Measurements from ENCODE around the gene DCAF10.
"Not testable (repeated sequence)": the region's sequence is repeated elsewhere in the genome, so short reads cannot be mapped to it uniquely, and the experiment has no call there.

The DCAF10 gene

DNA sequence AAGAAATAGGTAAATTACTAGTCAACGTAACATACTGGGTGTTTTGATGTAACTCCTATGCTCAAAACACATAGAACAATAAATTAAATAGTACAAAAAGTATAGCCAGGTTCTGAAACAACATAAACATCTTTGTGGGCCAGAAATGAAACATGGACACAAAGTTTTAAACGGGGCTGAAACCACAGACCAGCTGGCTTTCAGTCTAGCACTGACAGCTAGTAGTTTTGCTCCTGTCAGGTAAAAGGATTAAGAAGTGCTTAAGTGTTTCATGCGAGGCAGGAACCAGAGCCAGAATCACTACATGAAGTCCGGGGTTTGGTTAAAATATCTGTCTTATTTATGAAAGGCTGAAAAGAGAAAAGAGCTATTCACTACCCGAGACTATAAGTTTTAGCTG is 19.5 kb downstream of the DCAF10 start:
- TF ChIP-seq, protein P1, sequence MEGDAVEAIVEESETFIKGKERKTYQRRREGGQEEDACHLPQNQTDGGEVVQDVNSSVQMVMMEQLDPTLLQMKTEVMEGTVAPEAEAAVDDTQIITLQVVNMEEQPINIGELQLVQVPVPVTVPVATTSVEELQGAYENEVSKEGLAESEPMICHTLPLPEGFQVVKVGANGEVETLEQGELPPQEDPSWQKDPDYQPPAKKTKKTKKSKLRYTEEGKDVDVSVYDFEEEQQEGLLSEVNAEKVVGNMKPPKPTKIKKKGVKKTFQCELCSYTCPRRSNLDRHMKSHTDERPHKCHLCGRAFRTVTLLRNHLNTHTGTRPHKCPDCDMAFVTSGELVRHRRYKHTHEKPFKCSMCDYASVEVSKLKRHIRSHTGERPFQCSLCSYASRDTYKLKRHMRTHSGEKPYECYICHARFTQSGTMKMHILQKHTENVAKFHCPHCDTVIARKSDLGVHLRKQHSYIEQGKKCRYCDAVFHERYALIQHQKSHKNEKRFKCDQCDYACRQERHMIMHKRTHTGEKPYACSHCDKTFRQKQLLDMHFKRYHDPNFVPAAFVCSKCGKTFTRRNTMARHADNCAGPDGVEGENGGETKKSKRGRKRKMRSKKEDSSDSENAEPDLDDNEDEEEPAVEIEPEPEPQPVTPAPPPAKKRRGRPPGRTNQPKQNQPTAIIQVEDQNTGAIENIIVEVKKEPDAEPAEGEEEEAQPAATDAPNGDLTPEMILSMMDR (conservative IDR thresholded peaks at IDR 0.05): no peak
- no peak overlapping the region for H3K27ac ChIP-seq

DNA sequence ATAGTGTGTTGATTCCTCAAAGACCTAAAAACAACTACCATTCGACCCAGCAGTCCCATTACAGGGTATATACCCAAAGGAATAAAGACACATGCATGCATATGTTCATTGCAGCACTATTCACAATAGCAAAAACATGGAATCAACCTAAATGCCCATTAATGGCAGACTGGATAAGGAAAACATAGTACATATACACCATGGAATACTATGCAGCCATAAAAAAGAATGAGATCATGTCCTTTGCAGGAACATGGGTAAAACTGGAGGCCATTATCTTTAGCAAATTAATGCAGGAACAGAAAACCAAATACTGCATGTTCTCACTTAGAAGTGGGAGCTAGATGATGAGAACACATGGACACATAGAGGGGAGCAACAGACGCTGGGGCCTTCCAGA is 24.6 kb downstream of the DCAF10 start:
- H3K27ac ChIP-seq: not testable (repeated sequence)

DNA sequence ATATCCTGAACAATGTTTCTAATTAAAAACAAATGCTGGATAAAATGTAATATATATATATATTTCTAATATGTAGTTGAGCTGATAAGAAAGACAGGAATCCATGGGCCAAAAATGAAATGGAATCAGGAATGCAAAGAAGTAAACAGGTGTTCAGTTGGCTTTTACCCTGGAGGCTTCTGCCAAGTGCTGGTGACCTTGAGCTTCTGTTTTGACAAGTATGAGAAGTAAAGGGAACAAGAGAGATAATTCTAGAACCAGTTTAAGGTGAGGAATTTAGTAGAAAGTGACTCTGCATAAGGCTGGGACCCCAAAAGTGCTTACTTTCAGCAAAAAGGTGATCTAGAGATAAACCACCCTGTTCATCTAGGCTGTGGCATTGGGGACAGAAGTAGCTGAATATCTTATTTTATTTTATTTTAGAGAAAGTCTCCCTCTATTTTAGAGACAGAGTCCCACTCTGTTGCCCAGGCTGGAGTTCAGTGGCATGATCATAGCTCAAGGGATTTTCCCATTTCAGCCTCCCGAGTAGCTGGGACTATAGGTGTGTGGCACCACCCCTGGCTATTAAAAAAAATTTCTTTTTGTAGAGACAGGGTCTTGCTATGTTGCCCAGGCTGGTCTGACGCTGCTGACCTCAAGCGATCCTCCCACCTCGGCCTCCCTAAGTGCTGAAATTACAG is 27.0 kb downstream of the DCAF10 start:
- TF ChIP-seq, protein P1 (conservative IDR thresholded peaks at IDR 0.05): no peak
- H3K27ac ChIP-seq: no peak overlapping the region

DNA sequence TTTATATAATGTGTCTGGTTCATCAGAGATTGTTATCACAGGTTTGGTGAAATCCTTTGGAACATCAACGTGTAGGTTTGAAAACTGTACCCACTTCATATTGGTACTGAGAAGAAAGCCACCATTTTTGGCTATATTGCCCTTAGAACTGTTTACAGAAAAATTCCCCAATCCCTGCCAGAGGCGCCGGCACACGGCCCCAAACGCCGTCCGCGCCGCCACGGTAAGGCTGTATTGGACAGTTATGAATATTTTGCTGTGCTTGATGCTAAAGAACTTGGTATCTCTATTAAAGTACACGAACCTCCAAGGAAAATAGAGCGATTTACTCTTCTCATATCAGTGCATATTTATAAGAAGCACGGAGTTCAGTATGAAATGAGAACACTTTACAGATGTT is 35.2 kb downstream of the DCAF10 start:
- TF ChIP-seq, protein P1 (conservative IDR thresholded peaks at IDR 0.05): no peak
- H3K27ac ChIP-seq: no peak overlapping the region

DNA sequence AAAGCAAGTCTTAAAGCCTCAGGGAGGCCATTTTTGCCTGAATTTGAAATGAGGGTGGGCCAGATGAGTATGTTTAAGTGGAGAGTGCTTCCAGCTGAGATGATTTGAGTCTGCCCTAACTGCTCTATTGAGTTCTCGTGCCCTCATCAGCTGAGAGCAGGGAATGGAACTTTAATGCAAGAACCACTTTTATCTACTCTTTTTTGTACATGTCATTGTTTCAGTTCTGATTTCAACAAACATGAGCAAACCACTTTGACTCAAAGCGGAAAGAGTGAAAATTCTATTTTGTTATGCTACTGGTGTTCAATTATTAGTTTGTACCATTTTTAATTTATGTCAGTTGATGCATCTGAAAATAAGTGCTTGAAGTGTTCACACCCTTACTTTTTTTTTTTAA is 35.8 kb downstream of the DCAF10 start:
- TF ChIP-seq, protein P1 (conservative IDR thresholded peaks at IDR 0.05): no peak
- no peak overlapping the region for H3K27ac ChIP-seq

DNA sequence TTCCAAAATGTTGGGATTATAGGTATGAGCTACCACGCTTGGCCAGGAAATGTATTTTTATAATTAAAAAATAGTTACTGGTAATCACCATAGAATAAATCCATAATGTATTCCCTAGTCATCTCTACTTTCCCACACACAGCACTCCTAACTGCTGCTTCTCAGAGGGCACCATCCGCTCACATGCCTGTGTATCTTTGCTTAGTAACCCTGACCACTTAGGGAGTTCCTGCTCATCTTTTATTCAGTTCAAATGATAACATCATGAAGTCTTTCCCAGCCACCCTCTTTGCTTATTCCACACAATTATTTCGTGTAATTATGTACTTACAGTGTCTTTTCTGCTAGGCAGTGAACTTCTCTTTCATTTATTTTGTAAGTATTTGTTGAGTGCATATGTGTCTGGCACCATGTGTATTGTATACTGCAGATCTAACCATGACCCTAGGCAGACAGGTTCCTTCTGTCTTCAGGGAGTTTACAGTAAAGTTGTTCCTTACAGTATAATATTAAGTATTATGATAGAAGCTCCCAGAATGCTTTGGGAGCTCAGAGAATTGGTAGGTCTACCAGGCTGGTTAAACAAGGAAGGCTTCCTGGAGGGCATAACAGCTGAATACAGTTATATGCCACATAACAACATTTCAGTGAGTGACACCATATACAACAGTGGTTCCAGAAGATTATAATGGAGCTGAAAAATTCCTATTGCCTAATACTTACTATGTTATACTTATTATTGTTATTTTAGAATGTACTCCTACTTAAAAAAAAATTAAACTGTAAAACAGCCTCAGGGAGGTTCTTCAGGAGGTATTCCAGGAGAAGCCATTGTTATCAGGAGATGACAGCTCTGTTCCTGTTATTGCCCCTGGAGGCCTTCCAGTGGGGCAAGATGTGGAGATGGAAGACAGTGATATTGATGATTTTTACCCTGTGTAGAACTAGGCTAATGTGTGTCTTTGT is 39.2 kb downstream of the DCAF10 start:
- no peak overlapping the region for H3K27ac ChIP-seq
- TF ChIP-seq, protein P1 (conservative IDR thresholded peaks at IDR 0.05): no peak

DNA sequence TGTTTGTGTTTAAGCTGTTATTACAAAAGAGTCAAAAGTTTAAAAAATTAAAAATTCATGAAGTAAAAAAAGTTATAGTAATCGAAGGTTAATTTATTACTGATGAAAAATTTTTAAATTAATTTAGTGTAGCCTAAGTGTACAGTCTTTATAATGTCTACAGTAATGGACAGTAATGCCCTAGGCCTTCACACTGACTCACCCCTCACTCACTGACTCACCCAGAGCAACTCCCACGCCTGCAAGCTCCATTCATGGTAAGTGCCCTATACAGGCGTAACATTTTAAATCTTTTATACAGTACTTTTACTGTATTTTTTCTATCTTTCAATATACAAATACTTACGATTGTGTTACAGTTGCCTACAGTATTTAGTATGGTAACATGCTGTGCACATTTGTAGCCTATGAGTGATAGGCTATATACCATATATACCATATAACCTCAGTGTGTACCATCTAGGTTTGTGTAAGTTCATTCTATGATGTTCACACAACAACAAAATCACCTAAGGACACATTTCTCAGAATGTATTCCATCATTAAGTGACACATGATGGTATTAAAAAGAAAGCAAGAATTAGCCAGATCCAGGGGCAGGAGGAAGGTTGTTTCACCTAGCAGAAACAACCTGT is 40.1 kb downstream of the DCAF10 start:
- no peak overlapping the region for H3K27ac ChIP-seq
- TF ChIP-seq, protein P1 (conservative IDR thresholded peaks at IDR 0.05): no peak
